ENCODE data around the gene AP3D1.
"Not testable (repeated sequence)": the region's sequence is repeated elsewhere in the genome, so short reads cannot be mapped to it uniquely, and the experiment has no call there.

The AP3D1 gene

GRCh38 chr19:2149980-2150793, 1.2 kb downstream of the AP3D1 start:
- no peak for DNase-seq (ENCODE audit: low read depth)

- DNase-seq (ENCODE audit: low read depth), result no peak
Measured at GRCh38 chr19:2148482-2149135, 2.8 kb downstream of the AP3D1 start.

GRCh38 chr19:2145831-2146241, 5.5 kb downstream of the AP3D1 start:
- no peak for DNase-seq (ENCODE audit: low read depth)

DNA sequence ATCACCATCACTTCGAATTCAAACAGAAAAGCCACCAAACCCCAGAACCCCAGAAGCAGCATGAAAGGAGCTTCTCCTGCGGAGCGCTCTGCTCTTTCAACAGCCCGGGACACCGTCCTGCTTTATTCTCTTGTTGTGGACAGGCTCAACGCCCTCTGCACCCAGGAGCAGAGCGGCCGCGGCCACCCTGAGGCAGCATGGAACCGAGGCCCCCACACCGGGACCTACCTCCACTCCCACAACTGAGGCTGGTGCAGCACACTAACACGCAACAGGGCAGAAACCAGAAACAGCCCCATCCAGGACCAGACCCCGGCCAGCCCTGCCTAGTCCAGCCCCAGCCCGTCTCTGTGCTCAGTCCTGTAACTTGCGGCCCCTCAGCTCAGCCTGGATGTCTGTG, 7.2 kb downstream of the AP3D1 start:
- DNase-seq (ENCODE audit: low read depth), result no peak

GRCh38 chr19:2142173-2142829, 9.1 kb downstream of the AP3D1 start:
- DNase-seq (ENCODE audit: low read depth), result no peak

DNA sequence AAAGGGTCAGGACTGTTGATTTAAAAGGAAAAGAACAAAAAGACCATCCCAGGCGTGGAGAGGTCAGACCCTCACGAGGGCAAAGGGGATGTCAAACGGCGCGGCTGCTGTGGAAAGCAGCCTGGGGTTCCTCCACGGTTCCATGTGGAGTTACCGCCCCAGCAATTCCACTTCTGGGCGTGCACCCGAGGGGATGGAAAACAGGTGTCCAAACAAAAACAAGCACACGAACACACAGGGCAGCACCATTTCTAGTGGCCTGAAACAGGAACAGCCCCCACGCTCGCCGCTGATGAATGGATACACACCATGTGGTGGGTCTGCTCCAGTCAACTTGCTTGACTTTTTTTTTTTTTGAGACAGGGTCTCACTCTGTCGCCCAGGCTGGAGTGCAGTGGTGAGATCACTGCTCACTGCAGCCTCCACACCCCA, 11.2 kb downstream of the AP3D1 start:
- DNase-seq (ENCODE audit: low read depth), result no peak

DNA sequence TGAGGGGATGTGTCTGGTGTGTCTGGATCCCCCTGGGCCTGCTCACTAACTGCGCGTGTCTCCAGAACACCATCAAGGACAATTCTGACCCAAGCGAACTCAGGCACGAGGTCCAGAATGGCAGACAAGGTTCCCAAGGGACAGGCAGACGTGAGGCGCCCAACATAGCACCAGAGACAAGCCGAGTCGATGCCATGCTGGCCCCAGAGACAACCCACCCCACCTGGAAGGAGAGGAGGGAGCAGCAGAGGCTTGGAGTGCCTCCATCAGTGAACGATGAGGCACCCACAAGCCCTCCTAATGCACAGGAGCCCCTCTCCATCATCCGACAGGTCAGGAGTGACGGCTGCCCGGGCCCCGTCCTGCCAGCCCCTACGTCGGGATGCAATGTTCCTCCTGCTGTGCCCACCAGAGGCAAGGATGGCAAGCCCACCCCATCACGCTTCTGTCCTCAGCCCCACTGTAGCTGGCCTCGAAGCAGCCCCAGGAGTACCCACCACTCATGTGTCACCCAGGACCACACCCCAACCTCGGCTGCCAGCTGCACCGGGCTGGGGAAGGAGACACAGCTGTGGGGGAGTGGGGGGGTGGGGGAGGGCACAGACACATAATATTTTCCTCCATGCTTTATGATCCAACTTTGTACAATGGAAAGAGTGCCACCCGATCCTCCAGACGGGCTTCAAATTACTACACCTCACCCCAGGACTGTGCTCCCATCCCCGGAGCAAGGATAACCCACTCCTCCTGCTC, 11.8 kb downstream of the AP3D1 start:
- no peak for DNase-seq (ENCODE audit: low read depth)

- DNase-seq (ENCODE audit: low read depth), result no peak
Measured at GRCh38 chr19:2138061-2138728, 13.2 kb downstream of the AP3D1 start.

DNA sequence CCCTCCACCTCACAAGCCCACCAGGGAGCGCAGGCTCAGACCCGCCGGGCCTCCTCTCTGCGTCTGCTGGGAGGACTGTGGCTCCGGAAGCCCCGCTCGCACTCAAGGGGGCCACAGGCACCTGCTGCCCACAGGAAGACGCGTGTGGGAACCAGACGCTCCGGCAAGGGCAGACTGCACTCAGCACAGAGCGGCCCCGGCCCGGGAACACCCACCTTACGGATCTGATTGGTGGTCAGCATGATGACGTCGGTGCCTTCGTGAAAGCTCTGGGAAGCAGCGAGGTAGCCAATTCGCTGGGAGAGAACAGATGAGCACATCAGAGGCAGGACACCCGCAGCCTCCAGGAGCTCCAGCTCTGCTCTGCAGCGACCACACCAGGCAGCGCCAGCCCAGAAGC, 14.6 kb downstream of the AP3D1 start:
- no peak for DNase-seq (ENCODE audit: low read depth)

GRCh38 chr19:2135474-2136402, 15.6 kb downstream of the AP3D1 start:
- no peak for DNase-seq (ENCODE audit: low read depth)

- DNase-seq (ENCODE audit: low read depth), result no peak
Measured at GRCh38 chr19:2132731-2133490, 18.5 kb downstream of the AP3D1 start.

GRCh38 chr19:2132191-2132590, 19.2 kb downstream of the AP3D1 start:
- DNase-seq (ENCODE audit: low read depth), result no peak

GRCh38 chr19:2131012-2131975, 20.1 kb downstream of the AP3D1 start:
- DNase-seq (ENCODE audit: low read depth), result not testable (repeated sequence)

DNA sequence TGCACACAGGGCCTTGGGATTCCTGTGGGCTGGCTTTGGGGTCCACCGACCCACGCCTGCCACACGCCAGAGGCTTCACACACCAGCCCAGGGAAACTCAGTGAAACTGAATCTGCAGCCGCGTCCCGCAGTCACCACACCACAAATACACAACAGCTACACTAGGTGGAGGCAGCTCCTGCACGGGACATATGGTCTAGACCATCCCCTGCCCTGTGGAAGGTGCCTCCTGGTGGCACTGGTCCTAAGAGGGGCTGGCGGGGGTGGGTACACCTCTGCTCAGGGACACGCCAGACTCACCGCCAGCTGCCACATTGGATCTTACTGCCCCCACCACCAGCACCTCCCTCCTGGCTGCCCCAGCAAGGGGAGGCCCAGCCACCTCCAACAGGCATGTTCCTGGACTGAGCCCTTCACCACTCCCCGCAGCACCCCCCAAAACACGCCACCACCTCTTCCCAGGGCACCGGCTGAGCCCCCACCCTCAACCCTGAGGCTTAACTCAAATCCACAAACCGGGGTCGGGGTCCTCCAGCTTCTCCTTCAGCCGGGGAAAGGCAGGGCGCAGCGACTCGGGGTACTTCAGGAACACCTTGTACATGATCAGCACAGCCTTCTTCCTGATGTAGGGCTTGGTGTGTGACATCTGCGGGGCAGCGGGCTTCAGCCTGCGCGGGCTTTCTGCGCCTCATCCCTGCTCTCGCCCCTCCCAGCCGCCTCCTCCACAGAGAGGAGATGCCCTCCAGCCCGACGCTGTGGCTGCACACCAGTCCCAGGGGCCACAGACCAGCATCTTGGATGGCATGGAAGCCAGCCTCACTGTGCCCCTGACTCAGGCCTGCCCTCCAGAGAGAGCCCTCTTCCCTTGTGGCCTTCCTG, 21.2 kb downstream of the AP3D1 start:
- DNase-seq (ENCODE audit: low read depth), result no peak

- no peak for DNase-seq (ENCODE audit: low read depth)
Measured at GRCh38 chr19:2129486-2129885, 21.9 kb downstream of the AP3D1 start.

- DNase-seq (ENCODE audit: low read depth), result no peak
Measured at GRCh38 chr19:2129022-2129421, 22.3 kb downstream of the AP3D1 start.

DNA sequence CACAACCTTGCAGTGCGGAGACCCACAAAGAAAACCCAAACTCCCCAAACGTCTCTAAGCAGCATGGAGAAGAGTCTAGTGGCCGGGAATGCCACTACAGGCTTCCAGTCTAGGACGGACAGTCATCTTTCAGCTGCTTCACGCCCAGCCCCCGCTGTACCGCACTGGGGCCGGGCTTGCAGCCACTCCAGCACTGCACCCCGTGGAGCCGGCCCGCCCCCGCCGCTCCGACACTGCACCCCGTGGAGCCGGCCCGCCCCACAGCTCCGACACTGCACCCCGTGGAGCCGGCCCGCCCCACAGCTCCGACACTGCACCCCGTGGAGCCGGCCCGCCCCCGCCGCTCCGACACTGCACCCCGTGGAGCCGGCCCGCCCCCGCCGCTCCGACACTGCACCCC, 23.1 kb downstream of the AP3D1 start:
- DNase-seq (ENCODE audit: low read depth), result not testable (repeated sequence)

GRCh38 chr19:2127758-2128157, 23.6 kb downstream of the AP3D1 start:
- no peak for DNase-seq (ENCODE audit: low read depth)
